CD1c-positive myeloid dendritic cell (primary cell): ENCODE results near the gene ADIRF.
"Not testable (repeated sequence)": the region's sequence is repeated elsewhere in the genome, so short reads cannot be mapped to it uniquely, and the experiment has no call there.

Experiments
- DNase-seq: peaks from one replicate; pipeline ENCODE4 v3.0.0-alpha.2; 2016; ENCODE audit errors: extremely low spot score

ADIRF gene

DNA sequence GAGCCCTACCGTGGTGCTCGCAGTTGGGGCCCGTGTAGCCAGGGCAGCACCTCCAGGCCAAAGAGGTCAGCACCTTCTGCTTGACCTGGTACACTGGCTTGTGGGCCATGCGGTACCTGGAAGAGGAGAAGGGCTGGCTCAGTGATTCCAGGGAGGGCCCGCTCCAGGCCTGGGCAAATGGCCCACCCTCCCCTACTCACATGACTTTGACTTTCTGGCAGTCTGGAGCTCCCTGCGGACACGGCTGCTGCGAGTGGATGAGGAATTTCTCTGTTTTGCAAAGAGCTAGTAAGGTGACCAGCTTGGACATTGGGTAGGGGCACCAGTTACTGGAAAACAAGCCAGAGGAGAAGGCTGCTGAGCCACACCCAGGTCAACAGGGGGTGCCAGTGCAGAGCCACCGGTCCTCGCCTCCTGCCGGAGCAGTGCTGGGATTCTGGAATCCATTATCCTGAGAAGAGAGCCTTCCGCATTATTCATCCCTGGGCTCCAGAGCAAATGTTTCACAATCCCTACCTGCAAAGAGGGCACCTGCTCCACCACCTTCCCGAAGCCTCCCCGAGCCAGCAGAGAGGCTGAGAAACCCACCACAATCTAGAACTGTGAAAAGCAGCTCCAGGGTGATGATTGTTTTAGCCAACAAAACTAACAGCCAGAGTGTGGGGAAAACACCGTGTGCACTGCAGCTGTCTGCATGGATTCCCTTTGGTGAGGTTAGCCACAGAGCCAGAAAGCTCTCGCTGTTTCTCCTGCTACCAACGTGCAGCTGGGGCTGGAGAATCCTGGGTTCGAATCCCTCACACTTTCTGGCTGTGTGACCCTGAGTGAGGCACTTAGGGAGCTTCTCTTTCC, 22.7 kb upstream of the ADIRF start:
- DNase-seq = no peak

DNA sequence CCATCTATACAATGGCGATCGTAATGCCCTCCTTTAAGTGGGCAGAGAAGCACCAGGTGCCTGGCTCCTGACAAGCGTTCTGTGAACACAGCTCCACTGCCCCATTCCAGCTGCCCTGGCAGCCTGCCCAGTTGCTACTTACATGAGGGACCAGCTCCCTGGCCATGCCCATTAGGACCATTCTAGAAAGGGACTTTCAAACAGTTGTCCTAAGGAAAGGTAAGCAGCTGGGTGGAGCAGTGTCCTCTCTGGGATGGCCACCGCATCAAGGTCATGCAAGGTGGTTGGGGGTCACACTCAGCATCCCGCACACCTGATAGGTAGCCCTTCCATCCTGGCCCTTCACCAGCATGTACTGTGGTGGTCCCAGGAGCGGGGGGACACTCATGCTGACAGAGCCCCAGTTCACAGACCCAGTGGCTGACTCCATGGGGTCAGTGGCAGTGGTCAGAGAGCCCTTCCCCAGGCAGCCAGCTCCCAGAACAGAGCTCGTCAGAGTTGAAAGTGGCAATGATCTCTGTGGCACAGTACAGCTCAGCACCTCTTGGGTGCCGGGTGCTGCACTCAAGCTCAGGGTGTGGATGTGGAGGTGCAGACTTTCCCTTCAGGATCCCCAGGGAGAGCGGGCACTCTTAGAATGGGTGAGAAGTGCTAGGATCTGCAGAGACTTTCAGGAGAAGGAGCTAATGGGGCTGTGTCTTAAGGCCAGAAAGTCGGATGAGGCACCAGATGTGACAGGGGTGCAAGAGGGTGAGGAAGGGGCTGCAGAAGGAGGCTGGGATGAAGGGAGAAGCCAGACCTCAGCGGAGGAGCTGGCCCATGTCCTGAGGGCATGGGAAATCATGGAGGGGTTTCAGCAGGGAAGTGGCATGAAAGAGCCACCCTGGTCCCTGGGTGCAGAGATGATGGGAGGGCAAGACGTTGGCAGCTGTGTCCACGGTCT, 21.8 kb upstream of the ADIRF start:
- DNase-seq = no peak

DNA sequence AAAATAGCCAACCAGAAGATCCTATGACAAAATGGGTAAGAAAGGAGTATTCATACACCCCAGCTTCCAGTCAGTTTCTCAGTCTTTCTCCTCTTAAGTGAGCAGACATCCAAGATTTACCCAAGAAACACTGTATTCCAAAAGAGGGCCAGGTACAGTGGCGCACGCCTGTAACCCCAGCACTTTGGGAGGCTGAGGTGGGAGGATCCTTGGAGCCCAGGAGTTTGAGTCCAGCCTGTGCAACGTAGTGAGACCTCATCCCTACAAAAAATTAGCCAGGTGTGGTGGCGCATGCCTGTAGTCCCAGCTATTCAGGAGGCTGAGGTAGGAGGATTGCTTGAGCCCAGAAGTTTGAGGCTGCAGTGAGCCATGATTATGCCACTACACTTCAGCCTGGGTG, 20.5 kb upstream of the ADIRF start:
- not testable (repeated sequence) for DNase-seq

DNA sequence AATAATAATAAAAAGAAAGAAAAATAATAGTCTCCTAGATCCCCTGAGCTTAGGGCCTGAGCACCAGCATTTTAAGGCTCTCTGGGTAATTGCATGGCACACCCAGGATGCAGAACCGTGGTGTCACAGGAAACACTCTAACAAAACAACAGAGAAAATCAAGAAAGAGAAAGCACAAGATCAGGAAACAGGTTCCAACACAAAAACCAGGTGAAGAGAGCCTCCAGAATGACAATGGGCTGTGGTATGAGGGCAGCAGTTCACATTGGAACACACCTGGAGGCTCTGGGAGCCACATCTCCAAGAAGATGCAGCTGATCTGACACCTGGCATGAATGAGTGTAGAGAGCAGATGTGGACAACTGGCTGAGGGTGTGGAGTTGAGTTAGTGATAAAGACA, 17.9 kb upstream of the ADIRF start:
- DNase-seq = no peak

DNA sequence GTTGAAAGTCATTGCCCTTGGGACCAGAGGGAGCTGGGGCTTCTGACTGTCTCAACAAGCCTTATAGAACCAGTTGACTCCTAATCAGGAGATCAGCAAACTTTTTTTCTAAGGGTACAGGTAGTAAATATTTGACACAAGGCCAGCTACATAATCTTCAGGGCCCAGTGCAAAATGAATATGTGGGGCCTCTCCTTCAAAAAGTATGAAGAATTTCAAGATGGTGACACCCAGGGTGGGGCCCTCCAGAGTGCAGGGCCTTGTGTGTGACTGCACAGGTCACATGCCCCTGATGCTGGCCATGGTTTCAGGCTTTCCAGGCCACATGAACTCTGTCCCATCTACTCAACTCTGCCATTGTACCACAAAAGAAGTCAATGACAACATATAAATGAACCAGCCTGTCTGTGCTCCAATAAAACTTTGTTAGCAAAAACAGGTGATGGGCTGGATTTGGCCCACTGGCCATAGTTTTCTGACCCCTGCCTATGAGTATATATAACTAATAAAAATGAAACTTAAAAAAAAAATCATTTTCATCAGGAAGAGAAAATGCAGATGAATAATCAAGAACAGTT, 17.0 kb upstream of the ADIRF start:
- DNase-seq = no peak

DNA sequence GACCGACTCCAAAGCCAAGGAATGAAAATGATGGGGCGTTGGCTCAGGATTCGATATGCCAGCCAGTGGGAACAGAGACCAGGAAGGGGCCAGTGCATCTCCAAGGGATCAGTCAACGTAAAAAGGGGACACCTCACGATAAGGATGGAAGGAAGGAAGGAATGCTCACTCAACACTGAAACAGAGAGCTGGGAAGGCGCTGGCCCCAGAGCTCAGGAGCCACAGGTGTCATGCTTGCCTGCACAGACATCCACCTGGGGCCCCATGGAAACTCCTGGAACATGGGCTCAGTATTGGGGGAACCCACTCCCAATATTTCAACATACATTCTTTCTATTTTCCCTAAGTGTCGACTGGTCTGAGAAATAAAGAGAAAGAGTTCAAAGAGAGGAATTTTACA, 16.2 kb upstream of the ADIRF start:
- no peak for DNase-seq

DNA sequence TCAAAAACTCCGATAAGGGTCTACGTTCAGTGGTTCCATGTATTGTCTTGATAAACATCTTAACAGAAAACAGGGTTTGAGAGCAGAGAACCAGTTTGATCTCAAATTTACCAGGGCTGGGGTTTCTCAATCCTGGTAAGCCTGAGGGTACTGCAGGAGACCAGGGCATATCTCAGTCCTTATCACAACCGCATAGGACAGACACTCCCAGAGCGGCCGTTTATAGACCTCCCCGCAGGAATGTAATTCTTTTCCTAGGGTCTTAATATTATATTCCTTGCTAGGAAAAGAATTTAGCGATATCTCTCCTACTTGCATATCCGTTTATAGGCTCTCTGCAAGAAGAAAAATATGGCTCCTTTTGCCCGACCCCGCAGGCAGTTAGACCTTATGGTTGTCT, 15.6 kb upstream of the ADIRF start:
- DNase-seq = not testable (repeated sequence)

DNA sequence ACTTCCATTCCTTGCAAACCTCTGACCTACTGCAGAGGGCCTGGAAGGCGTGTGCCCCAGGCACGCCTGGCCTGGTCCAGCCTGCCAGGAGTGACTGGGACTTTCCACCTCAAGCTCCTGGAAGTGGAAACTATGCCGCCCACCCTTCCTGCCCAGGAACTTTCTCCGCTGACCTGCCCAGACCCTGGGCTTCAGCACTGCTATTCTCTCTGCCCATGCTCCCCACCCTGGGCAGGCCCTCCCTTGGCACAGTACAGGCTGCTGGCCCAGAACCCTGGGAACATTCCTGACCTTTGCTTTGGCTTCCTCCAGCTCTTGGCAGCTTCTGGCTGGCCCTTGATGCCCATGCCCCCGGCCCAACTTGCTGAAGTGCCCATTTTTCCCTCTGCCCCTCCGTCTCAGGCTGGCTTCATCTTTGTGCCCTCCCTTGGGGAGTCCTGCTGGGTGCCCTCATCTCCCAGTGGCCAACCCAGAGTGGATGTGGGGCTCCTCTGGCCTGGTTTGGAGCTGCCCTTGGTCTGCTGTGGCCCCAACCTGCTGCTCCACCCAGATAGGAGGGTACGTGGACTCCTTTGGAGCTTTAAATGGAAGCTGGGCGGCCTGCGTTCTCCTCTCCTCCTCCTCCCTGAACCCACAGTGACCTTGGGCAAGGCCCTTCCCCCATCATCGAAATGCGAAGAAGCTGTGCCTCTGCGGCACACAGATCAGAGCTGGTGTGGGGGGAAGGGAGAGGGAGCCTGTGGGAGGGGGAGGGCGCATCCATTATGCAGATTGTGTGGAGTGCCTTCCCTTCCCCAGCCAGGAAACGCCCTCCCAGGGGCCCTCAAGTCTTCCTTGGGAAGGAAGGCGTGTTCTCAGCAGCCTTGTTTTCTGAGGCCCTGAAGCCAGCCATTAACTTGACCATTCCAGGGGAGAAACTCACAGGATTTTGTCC, 14.3 kb upstream of the ADIRF start:
- DNase-seq = no peak

DNA sequence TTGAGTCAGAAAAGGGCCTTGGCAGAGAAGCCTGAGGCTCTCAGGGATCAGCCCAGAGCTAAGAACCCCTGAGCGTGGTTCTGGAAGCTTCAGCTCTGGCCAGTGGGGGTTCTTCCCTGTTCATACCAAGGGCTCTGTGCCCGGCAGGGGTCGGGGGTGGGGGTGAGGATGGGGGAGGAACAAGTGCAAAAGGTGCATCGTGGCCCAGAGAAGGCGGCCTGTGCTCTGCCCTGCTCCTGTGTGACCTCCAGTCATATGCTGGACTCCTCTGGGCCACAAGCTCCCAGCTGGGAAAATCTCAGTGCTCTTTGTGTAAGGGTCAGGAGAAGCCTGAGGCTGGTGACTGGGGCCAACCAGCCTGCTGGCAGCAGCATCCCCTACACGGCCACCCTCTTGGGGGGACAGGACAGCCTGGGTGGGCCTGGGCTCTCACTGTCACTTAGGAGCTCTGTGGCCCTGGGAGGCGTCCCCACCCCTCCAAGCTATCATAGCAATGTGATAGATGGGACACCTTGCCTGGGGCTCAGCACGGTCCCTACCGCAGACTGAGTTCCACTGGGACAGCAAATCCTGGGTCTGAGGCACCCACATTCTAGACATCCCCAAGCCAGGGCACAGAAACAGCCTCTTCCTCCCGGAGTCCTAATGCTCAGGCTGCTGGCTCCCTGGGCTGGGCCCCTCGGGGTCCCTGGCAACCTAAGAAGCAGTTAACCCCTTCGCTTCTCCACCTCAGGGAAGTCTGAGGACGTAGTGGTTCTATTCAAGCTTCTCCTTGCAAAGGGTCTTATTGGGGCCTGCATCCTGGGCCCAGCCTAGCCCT, 13.4 kb upstream of the ADIRF start:
- no peak for DNase-seq

DNA sequence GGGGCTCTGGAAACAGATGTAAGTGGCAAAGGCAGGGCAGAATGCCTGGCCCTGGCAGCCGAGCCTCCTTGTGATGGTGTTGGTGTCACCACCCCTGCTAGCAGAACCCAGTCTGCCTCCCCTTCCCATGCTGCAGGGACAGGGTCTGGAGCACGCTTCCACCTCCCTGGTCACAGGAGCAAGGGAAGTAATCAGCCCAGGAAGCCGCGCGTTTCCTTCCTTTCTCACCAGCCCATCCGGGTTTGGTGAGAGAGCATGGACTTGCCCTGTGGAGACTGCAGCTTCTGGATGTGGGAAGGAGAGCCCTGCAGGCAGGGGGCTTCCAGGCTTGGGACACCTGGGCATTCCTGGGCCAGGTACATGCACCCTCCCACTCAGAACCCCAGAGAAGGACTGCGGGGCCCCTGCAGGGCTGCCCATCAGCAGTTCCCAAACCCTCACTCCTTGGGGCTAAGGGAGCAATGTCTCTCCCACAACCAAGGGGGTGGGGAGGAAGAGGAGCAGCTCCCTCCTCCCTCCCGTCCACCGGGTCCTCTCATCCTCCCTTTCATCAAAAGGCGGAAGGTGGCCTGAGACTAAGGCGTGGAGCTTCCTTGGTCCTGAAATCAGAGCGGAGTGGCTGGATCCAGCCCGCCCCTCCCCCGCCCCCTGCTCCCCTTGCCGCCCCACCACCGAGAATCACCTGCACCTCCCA, 12.6 kb upstream of the ADIRF start:
- no peak for DNase-seq

DNA sequence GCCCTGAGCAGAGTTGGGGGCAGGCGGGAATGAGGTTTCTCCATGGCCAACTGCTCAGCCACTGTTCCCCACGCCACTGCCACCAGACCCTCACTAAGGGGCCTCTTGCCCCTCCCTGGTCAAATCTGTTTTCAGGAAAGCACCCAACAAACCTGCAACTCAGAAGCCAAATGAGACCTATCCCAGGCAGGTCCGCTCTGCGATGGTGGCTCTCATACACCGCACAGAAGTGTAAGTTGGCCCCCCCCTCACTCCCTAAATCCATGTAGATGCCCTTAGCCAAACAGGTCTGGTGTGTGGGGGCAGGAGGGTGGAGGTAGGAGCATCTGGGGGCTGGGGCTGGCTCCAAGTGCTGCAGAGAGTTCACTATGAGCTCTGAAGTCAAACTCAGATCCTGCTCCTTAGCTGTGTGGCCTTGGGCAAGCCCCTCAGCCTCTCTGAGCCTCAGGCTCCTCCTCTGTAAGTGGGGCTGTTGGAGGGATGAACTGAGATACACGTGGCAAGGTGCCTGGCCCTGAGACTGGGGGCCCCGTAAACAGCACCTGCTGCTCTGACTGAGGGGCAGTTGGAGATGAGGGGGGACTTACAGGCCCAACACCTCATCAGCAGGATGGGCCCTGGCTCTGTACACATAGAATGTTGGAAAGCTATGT, 12.0 kb upstream of the ADIRF start:
- no peak for DNase-seq

DNA sequence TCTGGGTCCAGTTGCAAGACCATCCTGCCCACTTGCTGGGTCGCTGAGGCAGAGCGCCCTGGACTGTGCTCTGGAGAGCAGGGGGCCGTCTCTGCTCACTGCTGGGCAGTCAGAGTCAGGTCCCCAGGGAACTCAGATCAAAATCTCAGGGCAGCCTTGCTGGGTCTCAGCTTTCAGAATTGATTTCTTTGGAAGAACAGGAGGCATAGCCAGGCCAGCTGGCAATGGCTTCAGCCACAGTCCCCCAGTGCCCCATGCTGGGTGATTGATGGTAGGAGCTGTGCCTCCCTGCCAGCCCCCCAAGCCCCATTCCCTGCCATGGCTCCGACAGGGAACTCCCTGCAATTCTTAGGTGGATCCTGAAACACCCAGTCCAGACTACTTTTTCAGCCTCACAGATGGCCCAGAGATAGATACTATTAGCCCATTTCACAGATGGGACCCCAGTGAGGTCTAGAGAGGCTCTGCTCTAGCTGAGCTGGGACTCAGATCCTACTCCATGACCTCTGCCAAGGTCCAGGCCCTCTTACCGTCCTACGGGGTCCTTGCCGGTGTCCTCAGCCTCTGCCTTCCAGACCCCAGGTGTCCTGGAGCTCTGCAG, 11.3 kb upstream of the ADIRF start:
- no peak for DNase-seq

DNA sequence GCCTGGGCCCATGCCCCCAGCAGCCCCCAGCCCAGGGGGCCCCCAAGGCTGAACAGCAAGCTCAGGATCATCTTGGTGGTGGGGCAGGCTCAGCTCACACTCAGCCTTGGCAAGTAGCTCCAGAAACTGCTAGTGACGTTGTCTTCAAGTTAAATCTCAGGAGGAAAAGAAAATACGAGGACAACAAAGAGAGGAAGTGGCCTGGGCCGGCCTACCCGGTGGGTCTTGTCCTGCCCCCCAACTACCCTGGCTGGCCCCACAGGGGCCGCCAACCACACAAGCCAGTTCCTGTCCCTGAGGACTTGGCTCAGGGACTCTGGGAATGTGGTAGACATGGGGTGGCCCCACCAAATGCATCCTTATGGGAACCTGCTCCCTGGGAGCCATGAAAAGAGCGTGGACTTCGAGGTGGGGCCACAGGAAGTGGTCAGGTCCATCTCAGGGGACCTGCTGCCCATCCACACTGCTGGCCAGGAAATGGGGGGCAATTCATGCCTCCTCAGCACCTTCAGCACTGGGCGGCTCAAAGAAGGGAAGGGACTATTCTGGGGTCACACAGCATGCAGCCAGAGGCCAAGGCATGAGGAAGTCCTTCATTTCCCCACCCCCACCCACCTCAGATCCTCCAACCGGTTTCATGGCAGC, 10.7 kb upstream of the ADIRF start, which contains the start of gene MMRN2:
TSS of gene MMRN2 (minus strand) at position 145 of the 645 bp plus-strand sequence. CDS start at position 71, 74 bp downstream.
- no peak for DNase-seq

DNA sequence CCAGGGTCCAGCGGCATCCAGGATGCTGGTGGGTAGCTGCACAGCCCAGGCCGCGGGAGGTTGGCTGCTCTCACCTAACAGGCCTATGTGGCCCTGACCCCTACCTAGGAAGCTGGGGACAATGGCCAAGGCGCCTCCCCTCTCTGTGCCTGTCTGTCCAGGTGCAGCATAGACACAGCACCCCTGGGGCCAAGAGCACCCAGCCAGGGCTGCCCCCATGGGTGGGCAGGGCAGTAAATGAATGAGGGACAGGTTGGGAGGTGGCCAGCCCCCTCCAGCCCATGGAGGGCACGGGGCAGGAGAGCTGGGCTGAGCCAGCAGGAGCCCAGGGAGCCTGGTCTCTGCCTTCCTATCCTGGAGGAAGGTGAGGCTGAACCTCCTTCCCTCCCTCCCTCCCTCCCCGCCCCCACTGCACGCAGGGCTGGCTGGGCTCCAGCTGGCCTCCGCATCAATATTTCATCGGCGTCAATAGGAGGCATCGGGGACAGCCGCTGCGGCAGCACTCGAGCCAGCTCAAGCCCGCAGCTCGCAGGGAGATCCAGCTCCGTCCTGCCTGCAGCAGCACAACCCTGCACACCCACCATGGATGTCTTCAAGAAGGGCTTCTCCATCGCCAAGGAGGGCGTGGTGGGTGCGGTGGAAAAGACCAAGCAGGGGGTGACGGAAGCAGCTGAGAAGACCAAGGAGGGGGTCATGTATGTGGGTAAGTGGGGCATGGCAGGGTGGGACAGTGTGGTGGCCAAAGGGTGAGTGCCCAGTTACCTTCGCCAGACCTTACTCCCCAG, 10.0 kb upstream of the ADIRF start, which contains the start of gene SNCG:
TSS of gene SNCG (plus strand) at position 484 of the 785 bp plus-strand sequence. CDS start at position 583, 99 bp downstream.
- DNase-seq = no peak

DNA sequence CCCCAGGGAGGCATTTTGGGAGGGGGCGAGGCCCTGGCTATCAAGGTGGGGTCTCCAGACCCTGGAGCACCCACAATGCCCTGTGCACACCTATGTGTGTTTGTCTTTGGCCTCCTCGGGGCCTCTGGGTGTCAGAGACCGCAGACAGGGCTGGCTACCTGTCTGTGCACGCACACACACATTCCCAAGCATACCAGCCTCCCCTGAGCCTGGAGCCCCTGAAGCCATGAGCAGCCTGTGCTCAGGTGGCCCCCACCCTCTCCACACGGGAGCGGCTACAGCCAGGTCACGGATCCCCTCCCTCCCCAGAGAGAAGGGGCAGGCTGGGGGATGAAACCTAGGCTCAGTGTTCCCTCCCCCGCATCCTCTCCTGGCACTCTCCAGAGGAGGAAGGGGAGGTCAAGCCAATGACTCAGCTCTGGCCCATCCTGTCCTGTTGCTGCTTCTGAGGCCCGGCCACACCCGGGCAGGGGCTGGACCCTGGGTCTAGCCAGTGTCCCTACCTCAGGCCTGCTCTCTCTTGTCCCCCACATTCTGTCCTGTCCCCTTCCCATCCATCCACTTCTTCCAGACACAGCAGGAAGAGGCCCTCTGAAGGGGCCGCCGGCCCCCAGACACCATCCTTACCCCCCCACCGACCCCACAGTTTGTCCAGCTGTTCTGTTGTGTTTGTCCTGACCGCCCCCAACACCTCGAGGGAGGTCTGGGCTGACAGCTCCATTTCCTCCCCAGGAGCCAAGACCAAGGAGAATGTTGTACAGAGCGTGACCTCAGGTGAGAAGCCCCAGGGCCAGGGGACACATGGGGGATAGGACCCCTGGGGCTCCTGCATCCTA, 9.2 kb upstream of the ADIRF start:
- DNase-seq = no peak

DNA sequence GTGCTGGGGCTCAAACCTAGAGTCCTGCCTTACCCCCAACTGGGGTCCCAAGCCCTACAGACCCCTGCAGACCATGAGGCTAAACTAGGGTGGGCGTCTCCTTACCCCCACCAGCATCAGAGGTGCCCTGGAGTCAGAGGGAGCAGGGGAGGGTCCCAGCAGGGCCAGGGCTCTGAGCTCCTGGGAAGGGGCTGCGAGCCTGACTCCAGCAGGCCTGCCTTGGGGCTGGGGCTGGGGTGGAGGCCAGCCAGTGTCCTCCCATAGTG, 8.6 kb upstream of the ADIRF start:
- DNase-seq = no peak
